HG03280 (cell line): ENCODE measurements around the gene STYXL2.

Experiments
- ATAC-seq: cut with Tn5 transposase; IDR thresholded peaks from one replicate; pipeline ENCODE4 v1.9.1; 2021; ENCODE audit warnings: mild to moderate bottlenecking, moderate library complexity; ENCODE audit not compliant: unreplicated experiment

The STYXL2 gene

DNA sequence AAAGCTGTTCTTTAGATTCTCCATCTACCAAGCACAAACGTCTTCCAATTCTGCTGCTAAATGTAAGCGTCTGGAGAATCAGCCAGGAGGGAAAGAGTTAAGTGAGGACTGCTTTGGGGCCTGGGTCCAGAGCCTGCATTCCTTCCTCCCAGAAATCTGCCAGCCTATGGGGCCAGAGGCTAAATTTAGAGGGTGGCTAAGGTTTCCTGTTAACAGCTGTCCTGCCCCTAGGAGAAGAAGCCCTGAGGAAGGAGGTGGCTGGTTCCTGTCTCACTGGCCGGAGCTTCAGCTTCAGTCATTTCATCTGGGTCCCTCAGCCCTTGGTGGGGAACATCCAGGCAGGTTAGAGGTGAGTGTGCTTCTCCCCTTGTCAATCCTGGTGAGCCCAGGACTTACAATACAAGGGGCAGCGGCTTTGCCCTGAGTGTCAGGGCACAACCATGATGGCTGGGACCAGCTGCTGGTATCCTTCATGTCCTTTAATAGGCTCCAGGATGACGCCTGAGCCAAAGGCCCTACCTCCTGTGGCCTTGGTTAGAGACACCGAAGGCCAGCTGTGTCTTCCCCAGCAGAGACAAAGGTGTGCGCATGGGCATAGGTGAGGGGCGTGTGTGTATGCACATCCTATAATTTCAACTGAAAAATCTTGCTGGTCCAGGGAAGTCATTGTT is at the start of gene STYXL2:
Gene STYXL2, plus strand, starts transcription at position 230 of the 671 bp plus-strand sequence. CDS start 775 bp downstream, outside the sequence.
- no peak for ATAC-seq

DNA sequence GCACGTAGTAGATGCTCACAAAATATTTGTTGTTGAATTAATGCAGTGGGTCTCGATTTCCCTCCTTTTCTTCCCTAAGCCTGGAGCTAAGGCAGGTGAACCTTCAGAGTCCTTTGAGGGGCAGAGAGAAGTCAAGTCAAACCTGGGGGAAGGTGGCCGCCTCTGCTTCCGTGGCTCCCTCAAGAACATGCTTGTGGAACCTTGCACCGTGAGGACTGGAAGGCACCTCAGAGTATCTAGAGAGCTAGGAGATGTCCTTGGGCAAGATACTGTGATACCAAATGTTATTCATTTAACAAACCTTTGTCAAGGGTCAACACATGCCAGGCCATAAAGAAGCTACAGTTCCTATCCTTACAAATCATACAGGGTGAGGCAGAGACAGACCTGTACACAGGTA is 42.0 kb upstream of the STYXL2 start:
- no peak for ATAC-seq

DNA sequence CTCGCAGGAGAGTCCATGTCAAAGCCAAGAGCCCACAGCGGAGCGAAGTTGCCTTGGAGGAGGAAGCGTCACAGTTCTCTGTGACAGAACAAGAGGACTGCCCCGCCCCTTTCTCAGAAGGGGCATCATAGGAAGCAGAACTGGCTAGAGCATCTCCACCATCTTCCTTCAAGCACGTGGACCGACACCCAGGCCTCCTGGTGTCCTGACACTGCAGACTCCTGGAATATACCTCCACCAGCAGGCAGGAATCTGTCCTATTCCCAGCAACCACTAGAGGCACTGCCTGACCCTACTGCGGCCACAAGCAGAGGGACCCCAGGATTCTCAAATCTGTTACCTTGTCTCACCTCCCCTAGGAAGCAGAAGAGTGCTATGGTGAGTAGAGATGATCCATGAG is 41.5 kb upstream of the STYXL2 start:
- no peak for ATAC-seq

DNA sequence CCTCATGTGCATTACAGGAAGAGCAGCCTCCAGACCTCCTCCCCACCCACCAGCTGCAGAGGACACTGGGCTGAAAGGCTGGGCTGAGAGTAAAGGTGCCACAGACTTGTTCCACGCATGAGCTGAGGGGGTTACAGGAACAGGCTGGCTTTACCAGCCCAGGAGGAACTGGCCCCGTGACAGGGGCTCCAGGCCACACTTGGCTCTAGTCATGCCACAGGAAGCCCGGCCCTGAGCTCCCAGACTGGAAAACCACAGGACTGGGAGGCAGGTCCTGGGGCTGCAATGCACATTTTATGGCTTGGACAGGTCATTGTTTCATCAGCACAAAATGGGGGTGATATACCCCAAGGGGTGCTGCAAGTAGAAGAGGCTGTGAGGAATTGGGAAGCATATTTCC is 39.3 kb upstream of the STYXL2 start:
- ATAC-seq, result no peak

DNA sequence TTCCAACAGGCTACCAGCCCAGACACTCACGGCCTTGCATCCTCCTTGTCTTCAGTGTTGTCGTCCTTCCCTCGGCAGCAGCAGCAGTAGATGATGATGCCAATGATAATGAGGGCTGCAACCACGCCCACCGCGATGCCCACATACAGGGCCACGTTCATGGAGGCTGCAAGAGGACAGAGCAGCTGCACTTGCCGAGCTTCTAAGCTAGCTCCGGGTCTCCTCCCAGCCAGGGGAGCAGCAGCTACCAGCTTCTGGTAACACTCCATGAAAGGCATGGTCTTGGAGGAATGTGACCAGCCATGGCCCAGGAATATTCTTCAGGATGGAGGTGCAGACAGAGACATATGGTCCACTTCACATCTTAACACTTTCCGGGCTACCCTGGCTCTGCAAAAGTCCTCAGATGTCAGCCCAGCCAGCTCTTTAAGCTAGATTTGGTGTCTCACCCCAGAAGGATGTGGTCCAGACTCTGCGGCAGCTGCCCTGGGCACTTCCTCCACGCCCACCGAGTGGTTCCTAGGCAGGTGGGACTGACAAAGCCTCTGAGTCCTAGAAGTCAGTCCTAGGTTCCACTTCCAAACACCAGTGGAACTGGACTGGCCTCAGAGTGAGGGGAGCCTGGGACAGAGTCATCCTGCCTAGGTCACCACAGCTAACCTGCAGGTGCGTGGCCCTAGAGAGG is 38.8 kb upstream of the STYXL2 start:
- ATAC-seq, result no peak

DNA sequence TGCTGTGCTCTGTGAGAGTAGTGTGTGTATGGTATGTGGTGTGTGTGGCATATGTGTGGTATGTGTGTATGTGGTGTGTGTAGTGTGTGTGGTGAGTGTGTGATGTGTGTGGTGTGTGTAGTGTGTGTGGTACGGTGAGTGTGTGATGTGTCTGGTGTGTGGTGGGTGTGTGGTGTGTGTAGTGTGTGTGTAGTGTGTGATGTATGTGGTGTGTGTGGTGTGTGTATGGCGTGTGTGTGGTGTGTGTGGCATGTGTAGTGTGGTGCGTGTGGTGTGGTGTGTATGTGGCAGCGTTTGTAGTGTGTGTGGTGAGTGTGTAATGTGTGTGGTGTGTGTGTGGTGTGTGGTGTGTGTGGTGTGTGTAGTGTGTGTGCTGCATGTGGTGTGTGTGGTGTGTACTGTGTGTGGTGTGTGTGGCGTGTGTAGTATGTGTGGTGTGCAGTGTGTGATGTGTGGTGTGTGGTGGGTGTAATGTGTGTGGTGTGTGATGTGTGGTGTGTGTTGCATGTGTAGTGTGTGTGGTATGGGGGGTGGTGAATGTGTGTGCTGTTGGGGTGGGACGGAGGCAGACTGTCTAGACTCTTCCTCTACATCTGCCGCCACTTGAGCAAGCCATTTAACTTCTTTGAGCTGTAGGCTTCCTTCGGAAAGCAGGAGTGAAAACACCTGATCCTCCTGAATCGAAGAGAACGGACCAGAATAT is 37.2 kb upstream of the STYXL2 start:
- ATAC-seq, result peak; percentile 30

DNA sequence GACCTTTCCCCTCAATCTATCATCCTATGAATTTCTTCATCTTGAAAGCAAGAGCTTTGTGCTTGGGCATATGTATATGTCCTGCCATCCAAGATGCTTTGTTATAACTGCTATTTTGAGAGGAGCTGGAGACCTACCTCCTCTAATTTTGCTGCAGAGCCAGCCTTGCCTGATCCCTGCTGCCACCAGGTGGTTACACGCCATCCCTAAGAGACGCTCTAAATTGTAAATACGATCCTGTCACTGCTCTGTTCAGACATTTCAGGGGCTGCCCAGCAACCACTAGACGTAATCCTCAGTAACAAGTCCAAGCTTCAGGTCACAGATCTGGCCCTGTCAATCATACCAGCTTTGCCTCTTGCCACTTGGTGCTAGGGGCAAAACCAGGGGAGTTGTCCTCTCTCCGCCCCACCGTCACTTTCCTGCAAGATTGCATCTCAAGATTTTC is 36.6 kb upstream of the STYXL2 start:
- ATAC-seq, result peak; percentile 54

DNA sequence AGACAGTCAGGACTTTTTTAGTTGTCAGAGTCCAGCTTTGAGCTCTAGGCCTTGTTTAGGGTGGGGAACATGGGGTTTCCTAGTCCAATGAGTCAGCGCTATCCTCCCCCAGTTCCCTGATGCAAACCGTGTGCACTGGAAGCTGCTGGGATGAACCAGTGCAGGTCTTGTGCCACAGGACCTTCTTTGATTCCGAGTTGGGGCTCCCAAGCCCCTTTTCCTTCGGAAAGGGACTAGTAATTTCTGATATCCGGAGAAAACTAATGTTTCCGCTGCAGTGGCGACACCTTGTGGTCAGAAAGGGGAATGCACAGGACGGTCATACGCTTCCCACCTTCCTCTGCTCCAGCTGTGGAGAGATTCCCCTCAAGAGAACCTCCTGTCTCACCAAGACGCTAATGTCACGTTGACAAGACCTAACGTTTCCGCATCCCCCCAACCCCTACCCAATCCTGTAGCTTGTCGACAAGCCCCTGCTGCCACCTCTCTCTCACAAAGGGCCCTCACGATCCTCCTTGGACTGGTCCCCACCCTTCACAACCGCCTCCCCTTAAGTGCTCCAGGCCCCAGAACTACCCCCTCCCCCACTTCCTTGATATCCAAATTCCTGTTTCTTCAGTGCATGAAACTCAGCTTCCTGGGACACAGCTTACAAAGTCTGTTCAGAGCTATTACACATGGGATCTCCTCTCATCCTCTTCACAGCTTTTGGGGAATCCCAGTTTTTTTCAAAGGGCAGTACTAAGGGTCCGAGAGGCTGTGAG is 34.6 kb upstream of the STYXL2 start:
- ATAC-seq, result no peak

DNA sequence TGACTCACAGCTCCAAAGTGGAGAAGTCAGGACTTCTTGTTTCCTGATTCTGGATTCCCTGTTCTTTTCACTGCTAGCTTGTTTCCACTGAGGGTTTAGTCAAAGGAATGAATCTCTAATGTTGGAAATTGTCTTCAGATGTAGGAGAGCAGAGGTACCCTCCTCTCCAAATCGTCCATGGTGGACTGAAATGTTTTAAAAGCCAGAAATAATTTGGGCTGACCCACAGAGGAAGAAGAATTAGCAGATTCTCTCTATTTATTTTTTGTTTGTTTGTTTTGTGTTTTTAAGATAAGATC is 34.1 kb upstream of the STYXL2 start:
- no peak for ATAC-seq

DNA sequence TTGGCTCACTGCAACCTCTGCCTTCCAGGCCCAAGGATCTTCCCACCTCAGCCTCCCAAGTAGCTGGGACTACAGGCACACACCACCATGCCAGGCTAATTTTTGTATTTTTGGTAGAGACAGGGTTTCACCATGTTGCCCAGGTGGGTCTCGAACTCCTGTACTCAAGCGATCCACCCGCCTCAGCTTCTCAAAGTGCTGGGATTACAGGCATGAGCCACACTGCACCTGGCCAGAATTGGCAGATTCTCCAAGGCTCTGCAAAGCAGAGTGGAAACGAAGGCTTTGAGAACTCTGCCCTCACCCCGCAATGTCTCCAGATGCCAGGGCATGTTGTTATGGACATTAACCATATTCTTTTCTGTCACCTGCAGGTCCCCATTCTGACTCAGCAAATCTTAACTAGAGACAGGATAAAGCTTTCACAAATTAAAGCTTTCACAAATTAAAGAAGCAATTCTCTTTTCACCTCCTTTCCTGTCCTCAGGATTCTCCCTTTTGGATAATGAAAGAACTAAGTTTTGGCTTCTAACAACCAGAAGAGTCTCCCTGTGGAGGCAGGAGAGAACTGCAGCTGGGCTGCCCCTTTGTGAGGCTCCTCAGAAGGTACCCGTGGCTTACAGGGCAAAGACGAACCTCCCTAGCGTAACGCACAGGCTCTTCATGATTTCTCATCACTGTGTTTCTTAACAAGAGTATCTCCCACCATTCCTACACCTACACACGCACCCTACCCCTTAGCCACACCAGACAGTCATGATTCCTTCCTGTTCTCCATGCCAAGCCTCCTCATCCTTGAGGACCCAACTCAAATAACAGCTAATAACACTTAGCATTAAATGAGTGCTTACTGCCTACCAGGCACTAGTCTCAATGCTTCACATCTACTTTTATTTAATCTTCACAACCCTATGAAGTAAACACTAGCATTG is 33.5 kb upstream of the STYXL2 start:
- no peak for ATAC-seq

DNA sequence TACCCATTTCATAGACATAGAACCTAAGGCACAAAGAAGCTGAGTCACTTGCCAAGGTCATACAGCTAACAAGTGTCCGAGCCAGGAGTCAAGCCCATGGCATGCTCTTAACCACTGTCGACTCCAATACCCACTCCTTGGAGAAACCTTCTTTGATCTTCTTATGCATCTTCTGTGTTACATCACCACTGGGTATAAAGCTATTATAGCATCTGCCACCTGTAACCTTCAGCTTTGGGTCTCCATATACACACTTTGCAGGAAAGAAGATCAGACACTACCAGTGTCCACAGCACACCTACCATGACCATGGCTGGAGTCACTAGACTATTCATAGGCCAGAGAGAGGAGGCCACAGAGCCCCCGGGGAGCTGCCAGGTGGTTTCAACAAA is 32.8 kb upstream of the STYXL2 start:
- no peak for ATAC-seq

DNA sequence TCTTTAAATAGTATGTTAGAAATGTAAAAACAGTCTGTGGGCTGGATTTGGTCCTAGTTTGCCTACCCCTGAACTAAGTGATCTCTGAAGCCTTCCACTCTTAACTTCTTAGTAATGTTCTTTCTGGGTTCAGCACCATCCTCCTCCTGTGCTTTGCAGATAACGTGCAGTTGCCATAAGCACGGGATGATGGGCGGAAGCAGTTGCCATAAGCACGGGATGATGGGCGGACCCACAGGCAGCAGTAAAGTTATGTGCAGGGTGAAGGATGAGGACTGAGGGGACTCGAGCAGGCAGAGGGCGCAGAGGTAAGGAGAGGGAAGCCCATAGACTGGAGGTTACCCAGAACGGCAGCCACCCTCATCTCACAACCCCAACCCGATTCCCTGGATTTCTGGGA is 29.3 kb upstream of the STYXL2 start:
- no peak for ATAC-seq

DNA sequence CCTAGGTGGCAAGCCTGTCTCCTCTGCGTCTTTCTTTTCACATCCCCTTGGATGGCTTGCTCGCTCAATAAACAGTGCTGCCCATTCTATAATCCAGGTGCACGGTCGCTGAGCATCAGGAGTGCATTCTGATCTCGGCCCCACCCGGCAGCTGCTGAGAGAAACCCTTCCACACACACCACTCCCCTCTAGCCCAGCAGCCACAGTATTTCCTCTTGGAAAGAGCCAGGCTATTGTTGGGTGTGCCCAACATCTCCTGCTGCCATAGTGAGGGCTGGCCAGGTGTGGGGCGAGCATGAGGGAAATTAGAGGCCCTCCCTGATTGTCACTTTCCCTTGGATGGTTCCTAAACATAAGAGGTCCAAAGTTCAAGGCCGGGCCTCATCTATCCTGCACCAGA is 28.4 kb upstream of the STYXL2 start:
- no peak for ATAC-seq

DNA sequence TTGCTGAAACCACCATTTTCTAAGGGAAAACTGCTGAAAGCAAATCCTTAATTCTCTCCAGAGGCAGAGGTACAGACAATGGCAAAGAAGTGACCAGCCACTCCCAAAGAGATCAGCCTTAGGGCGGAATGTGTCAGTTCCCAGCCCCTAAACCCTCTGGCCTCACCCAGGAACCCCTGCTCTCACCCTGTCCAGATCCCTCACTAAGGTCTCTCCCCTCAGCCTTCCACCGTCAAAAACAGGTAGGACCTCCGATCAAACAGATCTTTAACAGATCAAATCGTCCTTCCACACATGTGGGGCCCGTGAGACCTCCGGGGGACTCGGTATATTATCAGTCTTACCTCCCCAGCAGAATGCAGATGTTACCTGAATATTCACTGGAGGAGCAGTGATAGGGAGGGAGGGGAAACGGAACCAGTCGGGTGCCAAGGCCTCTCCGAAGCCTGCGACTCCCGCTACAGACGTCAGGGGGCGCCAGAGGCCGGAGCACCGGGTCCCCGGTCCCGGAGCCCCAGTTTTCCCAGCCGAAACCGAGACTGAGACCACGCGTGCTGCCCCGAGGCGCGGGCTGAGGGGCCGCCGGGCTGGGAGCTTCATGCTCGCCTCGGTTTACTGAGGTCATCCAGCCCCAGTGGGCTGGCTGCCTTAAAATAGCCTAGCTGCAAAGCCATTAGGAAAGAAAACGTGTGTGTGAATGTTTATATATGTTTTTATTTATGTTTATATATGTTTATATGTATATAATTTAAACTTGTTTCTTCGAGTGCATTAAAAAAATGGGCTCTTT is 27.3 kb upstream of the STYXL2 start:
- ATAC-seq, result no peak

DNA sequence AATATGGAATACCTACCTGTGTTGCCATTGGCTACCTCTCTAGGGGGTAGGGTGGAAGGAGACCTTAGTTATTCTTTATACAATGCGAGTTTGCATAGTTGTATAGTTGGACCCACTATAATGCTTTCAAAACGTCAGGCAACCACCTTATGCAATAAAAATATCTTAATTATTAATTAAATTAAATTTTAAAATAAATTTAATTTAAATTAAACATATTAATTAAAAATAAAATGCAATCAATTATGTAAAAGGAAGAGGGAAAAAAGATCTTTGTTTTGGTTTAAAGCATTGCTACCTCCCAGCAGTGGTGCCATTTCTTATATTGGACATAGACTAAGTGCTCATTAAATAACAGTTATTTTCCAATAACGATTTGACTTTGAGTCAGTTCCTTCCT is 26.0 kb upstream of the STYXL2 start:
- no peak for ATAC-seq

DNA sequence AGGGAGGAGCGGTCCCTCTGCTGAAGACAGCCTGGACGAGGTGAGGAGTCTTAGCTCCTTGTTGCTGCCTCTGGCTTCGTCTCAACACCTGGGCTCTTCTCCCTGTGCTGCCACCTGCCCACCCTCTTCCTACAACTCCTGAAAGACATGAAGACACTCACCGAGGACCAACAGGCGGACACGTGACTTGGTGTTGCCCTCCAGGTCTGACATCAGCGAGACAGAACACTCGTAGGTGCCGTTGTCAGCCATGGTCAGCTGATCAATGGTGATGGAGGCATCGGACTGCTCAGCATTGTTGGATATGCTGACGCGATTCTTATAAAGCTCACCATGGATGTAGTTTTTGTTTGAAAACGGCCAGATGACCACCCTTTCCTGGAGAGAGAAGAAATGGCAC is 25.1 kb upstream of the STYXL2 start:
- no peak for ATAC-seq

DNA sequence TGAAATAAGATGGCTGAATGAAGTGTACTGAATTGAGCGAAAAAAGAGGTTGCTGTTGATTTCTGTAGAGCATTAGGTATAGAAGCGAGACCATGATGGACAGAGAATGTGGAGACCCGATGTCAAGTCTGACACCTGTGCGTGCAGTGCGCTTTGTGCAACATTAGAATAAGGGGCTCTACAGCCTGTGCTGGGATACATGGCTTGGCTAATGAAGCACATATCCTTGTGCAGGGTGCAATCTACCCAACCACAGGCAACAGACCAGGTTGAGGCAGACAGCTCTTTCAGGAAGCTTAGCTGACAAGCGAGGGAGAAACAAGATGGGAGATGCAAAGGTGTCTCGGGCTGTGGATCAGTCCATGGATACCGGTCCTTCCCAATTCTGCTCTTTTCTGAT is 22.6 kb upstream of the STYXL2 start:
- ATAC-seq, result no peak

DNA sequence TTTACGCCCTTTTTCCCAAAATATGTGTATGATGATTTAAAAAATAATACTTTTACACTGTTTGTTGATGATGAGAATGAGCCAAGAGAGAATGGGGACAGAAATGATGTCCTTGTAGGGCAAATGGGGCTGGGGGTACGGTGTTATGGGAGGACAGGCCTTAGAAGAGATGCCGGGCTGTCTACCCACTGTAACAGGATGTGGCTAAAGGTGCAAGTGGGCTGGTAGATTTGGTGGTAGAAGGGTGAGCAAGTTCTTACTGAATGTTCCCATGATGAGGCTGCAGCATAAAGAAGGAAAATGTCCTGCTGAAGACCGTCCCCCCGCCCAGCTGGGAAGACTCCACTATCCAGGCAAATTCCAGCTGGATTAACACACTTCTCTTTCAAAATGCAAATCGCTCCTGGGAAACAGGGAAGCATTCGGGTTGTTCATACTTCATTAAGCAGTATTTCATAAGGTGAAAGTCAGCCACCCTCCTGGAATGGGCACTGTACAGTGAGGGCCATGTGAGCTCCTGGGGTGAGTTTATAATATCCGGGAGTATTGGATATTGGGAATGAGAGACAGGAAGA is 17.7 kb upstream of the STYXL2 start:
- ATAC-seq, result no peak

DNA sequence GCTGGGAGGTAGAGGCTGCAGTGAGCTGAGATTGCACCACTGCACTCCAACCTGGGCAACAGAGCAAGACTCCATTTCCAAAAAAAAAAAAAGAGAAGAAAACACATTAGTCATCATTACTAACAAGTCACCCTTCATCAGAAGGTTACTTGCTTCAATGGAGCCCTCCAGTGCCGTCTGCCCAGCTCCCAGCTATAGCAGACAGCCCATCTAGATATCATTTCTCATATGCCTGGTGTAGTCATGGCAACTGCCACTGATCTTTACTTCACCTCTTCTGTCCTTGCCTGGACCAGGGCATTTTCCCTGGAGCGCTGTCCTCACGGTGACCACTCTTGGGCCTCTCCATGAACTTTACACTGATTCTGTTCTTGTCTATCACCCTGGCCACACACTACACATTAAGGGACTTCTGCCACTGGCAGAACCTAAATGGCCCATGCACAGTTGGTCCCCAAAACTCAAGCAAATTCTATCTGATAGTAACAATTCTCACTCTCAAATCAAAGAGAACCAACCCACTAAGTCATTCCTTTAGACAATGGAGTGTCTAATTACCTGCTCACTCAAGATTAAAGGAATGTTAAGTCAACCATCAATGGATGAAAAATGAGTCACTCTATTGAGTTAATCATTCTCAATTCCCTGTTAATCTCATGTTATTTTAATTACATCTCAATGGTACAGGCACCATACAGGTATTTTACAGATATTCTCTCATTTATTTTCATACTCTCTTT is 16.6 kb upstream of the STYXL2 start:
- no peak for ATAC-seq
